ENCODE data around the gene LAMC2.

DNA sequence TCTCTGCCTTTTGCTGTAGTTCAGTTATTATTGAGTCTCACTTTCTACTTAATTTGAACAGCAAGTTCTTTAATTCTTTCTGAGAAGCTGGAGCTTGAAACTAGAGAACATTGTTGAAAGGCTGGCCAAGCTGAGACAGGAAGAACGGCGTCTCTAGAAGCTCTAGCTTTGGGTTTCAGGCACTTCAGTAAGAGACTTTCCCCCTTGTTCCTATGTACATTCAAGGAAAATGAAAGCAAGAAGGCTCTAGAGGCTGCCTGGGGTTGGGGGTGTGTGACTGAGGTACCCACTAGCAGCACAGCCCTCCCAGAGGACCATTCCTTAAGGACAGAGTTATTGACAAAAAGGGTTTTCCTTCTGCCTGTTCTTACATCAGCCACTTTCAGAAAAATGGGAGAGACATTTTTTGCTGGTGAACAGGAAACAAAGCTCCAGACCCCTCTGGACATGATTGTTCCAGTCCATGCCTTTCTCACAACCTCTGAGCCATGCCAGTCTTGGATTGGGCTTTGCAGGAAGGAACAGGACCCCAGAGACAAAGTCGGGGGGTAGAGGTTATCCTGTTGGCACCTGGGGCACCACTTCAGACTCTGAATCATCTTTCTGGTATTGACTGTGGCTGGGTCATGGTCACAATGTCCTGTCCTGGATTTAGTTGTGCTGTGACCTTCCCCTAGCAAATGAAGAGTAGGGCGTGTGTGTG lies 63.1 kb downstream of the LAMC2 start:
- no peak for TF ChIP-seq POLR2AphosphoS5 (IDR thresholded peaks at IDR 0.05; ENCODE audit: low read depth, low read length)
- no peak for TF ChIP-seq SIN3A (IDR thresholded peaks at IDR 0.05; ENCODE audit: borderline replicate concordance, insufficient read depth, low read length)
- TF ChIP-seq, protein P1, sequence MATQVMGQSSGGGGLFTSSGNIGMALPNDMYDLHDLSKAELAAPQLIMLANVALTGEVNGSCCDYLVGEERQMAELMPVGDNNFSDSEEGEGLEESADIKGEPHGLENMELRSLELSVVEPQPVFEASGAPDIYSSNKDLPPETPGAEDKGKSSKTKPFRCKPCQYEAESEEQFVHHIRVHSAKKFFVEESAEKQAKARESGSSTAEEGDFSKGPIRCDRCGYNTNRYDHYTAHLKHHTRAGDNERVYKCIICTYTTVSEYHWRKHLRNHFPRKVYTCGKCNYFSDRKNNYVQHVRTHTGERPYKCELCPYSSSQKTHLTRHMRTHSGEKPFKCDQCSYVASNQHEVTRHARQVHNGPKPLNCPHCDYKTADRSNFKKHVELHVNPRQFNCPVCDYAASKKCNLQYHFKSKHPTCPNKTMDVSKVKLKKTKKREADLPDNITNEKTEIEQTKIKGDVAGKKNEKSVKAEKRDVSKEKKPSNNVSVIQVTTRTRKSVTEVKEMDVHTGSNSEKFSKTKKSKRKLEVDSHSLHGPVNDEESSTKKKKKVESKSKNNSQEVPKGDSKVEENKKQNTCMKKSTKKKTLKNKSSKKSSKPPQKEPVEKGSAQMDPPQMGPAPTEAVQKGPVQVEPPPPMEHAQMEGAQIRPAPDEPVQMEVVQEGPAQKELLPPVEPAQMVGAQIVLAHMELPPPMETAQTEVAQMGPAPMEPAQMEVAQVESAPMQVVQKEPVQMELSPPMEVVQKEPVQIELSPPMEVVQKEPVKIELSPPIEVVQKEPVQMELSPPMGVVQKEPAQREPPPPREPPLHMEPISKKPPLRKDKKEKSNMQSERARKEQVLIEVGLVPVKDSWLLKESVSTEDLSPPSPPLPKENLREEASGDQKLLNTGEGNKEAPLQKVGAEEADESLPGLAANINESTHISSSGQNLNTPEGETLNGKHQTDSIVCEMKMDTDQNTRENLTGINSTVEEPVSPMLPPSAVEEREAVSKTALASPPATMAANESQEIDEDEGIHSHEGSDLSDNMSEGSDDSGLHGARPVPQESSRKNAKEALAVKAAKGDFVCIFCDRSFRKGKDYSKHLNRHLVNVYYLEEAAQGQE (IDR thresholded peaks at IDR 0.05; ENCODE audit: insufficient read depth in 1 of 2, low read depth in 2 of 2, low read length in 2 of 2) = no peak

Data from PFSK-1 (cell line).